HepG2 (cell line): ENCODE measurements around the gene ARCN1. TPM values are rescaled to one million over a fixed set of nuclear protein-coding genes. Genes with fewer than 3 reads are reported as not detected.

Source experiments
- GATAD2A ChIP-seq: IDR thresholded peaks from 2 replicates; pipeline ENCODE4 v1.6.1; 2016
- HNRNPUL1 ChIP-seq: fragments of 200-400 bp; formaldehyde crosslinking; IDR thresholded peaks from 2 replicates; pipeline ENCODE4 v1.6.1; 2017; ENCODE audit warnings: low read depth, mild to moderate bottlenecking, low read length, moderate library complexity
- MAX ChIP-seq: IDR thresholded peaks from 2 replicates; pipeline ENCODE4 v1.6.1; 2012; ENCODE audit warnings: inconsistent platforms
- MAZ ChIP-seq, 2 experiments: sonication (generic) in 1 of 2; formaldehyde crosslinking in 1 of 2; IDR thresholded peaks; 2 replicates each; pipeline versions ENCODE4 v1.5.0 to v1.6.1; 2012 to 2020; ENCODE audit warnings: low read depth in 2 of 2, mild to moderate bottlenecking in 2 of 2, borderline replicate concordance in 1 of 2, improper control_type of control experiment in 1 of 2, low read length in 1 of 2, missing genetic modification reagents in 1 of 2, moderate library complexity in 1 of 2
- NFE2L1 ChIP-seq: sonication (generic); formaldehyde crosslinking; IDR thresholded peaks from 2 replicates; pipeline ENCODE4 v1.4.0; 2020; ENCODE audit warnings: missing genetic modification reagents, mild to moderate bottlenecking, borderline replicate concordance
- NR1H2 ChIP-seq: sonication (generic); formaldehyde crosslinking; IDR thresholded peaks from 2 replicates; pipeline ENCODE4 v1.8.1; 2022; ENCODE audit warnings: low read depth, missing genetic modification reagents, borderline replicate concordance
- PATZ1 ChIP-seq: sonication (generic); formaldehyde crosslinking; IDR thresholded peaks from 2 replicates; pipeline ENCODE4 v1.4.0; 2020; ENCODE audit warnings: missing genetic modification reagents
- PHF5A ChIP-seq: IDR thresholded peaks from one replicate; pipeline ENCODE4 v1.6.1; 2018; ENCODE audit warnings: low read depth, missing genetic modification reagents; ENCODE audit not compliant: unreplicated experiment
- RBFOX2 ChIP-seq: fragments of 200-400 bp; formaldehyde crosslinking; IDR thresholded peaks from 2 replicates; pipeline ENCODE4 v1.6.1; 2017; ENCODE audit warnings: low read depth, mild to moderate bottlenecking, low read length
- SNAI1 ChIP-seq: sonication (generic); formaldehyde crosslinking; IDR thresholded peaks from 2 replicates; pipeline ENCODE4 v1.5.0; 2020; ENCODE audit warnings: mild to moderate bottlenecking, missing genetic modification reagents, borderline replicate concordance
- SP2 ChIP-seq: sonication (generic); formaldehyde crosslinking; IDR thresholded peaks from 2 replicates; pipeline ENCODE4 v1.5.1; 2020; ENCODE audit warnings: mild to moderate bottlenecking, missing genetic modification reagents
- ZBTB33 ChIP-seq: sonication (generic); formaldehyde crosslinking; IDR thresholded peaks from 2 replicates; pipeline ENCODE4 v1.4.0; 2020; ENCODE audit warnings: missing genetic modification reagents
- ZHX2 ChIP-seq, 2 experiments: sonication (generic) in 1 of 2; formaldehyde crosslinking in 1 of 2; IDR thresholded peaks; 2 replicates each; pipeline versions ENCODE4 v1.6.1 to v1.9.0; 2014 to 2022; ENCODE audit warnings: antibody characterized with exemption in 1 of 2, borderline replicate concordance in 1 of 2, inconsistent platforms in 1 of 2, low read depth in 1 of 2, missing genetic modification reagents in 1 of 2
- ZNF496 ChIP-seq: sonication (generic); formaldehyde crosslinking; IDR thresholded peaks from 2 replicates; pipeline ENCODE4 v1.8.1; 2023; ENCODE audit warnings: mild to moderate bottlenecking, moderate library complexity, missing genetic modification reagents; ENCODE audit not compliant: insufficient replicate concordance
- ZNF563 ChIP-seq: sonication (generic); formaldehyde crosslinking; IDR thresholded peaks from 2 replicates; pipeline ENCODE4 v1.8.0; 2022; ENCODE audit warnings: mild to moderate bottlenecking, moderate library complexity, missing genetic modification reagents
- ZNF776 ChIP-seq: sonication (generic); formaldehyde crosslinking; IDR thresholded peaks from 2 replicates; pipeline ENCODE4 v1.4.0; 2020; ENCODE audit warnings: mild to moderate bottlenecking, missing genetic modification reagents
- ZNF788 ChIP-seq: sonication (generic); formaldehyde crosslinking; IDR thresholded peaks from 2 replicates; pipeline ENCODE4 v1.5.0; 2020; ENCODE audit warnings: mild to moderate bottlenecking, missing genetic modification reagents, borderline replicate concordance
- polyA plus RNA-seq, 8 experiments: library from polyadenylated mRNA; depleted of rRNA in 3 of 8; stranded (reverse) in 7 of 8; unstranded in 1 of 8; fragments of >200 nt; fragmentation: Illumina TruSeq in 4 of 8; extraction: Trizol in 4 of 8; gene quantifications; 2 replicates each; pipeline versions ENCODE4 v1.2.1 to v1.2.3, GENCODE V29; 2011 to 2016; ENCODE audit warnings: low read depth in 4 of 8, missing spikeins in 1 of 8, mixed read lengths in 1 of 8; ENCODE audit not compliant: insufficient read depth in 1 of 8
- total RNA-seq, 5 experiments: library from RNA; depleted of rRNA; stranded (reverse); fragments of >200 nt; fragmentation: Illumina TruSeq; extraction: Trizol; gene quantifications; 2 replicates each; pipeline ENCODE4 v1.2.3, GENCODE V29; 2016; ENCODE audit warnings: low read depth in 1 of 5

The ARCN1 gene
- total and polyA plus RNA-seq, 2 of the 13 experiments (the other 11 are each of a cell fraction or from before 2014, with no cell fraction given), result 148 to 200 TPM

GRCh38 chr11:118608360-118609227 is 36.4 kb downstream of the ARCN1 start (continued):
- TF ChIP-seq SP2 (CRISPR knock-in tag) (no peak), ZNF563 (CRISPR knock-in tag) (peak; percentile 14; the same call in 1 of the 2 replicates), MAX (peak; percentile 42; the same call in 1 of the 2 replicates), MAZ (IDR thresholded peaks at IDR 0.05; ENCODE audit: borderline replicate concordance, low read depth, low read length) (no peak), MAZ (CRISPR knock-in tag; IDR thresholded peaks at IDR 0.05; ENCODE audit: low read depth) (no peak), RBFOX2 (peak; percentile 56; the same call in 1 of the 2 replicates), NR1H2 (CRISPR knock-in tag) (no peak), ZNF776 (CRISPR knock-in tag) (0 out of 2 replicates have a peak, but pooled peaks have one; percentile 39), ZHX2 (IDR thresholded peaks at IDR 0.05; ENCODE audit: low read depth) (peak; percentile 33; the same call in 1 of the 2 replicates), ZHX2 (CRISPR knock-in tag; IDR thresholded peaks at IDR 0.05; ENCODE audit: borderline replicate concordance) (no peak), ZNF788 (CRISPR knock-in tag) (no peak), ZNF496 (CRISPR knock-in tag) (no peak), SNAI1 (CRISPR knock-in tag) (no peak), PATZ1 (CRISPR knock-in tag) (peak; percentile 55), ZBTB33 (CRISPR knock-in tag) (peak; percentile 69; the same call in 1 of the 2 replicates), GATAD2A (CRISPR knock-in tag) (no peak), PHF5A (no peak), HNRNPUL1 (no peak), NFE2L1 (no peak)
